ENCODE results near the gene TUT7. TPM values are rescaled to one million over a fixed set of nuclear protein-coding genes. Genes with fewer than 3 reads are reported as not detected.

TUT7 gene
- total RNA-seq, 1 experiment from 2014 or later: 12.5 TPM

GRCh38 chr9:86356871-86357866 is 3.0 kb upstream of the TUT7 start:
- ChIA-PET POLR2A (no interaction called here), CTCF (no interaction called here)

GRCh38 chr9:86355814-86356213 is 1.6 kb upstream of the TUT7 start:
- DNase-seq (ENCODE audit: low read depth, low spot score) (no peak), ATAC-seq (no peak)
- Histone ChIP-seq H3K9me3 (ENCODE audit: control insufficient read depth, insufficient read depth, low read depth, low read length) (no peaks in the 10 kb centered on the region), H3K27me3 (ENCODE audit: control insufficient read depth, insufficient read depth, low read length) (no peaks in the 10 kb centered on the region), H3K27ac (ENCODE audit: low read length) (no peak overlapping the region), H3K4me1 (ENCODE audit: control insufficient read depth, insufficient read depth, low read length) (peaks cover 17% of the 10 kb centered on the region), H3K36me3 (ENCODE audit: control insufficient read depth, insufficient read depth, low read length) (peaks cover 9% of the 10 kb centered on the region), H3K4me3 (ENCODE audit: low read depth in 2 of 2, low read length in 2 of 2) (no peak overlapping the region)
- in situ Hi-C loops (cut with HindIII; ENCODE audit: low pct_unique_long_range_greater_than_20kb, low sequenced_read_pairs) (no loop called here), intact Hi-C loops (cut with micrococcal nuclease; ENCODE audit: unreplicated experiment) (no loop called here)
- ChIA-PET POLR2A (no interaction called here), CTCF (no interaction called here)
- BruUV-seq (replicated peaks): no TSS peak
- TF ChIP-seq CTCF (IDR thresholded peaks at IDR 0.05): no peak
- TF ChIP-seq REST (IDR thresholded peaks at IDR 0.05; ENCODE audit: insufficient read depth in 1 of 2, low read depth in 2 of 2, low read length in 1 of 2): no peak
- no peak for TF ChIP-seq TCF7L2 (IDR thresholded peaks at IDR 0.05; ENCODE audit: low read depth, low read length)

More at GRCh38 chr9:86356871-86357866, 3.0 kb upstream of the TUT7 start:
- H3K4me1 ChIP-seq (ENCODE audit: control insufficient read depth, insufficient read depth, low read length): peaks cover 13% of the 10 kb centered on the region
- intact Hi-C loops (cut with micrococcal nuclease; ENCODE audit: unreplicated experiment): no loop called here
- peaks cover 9% of the 10 kb centered on the region for H3K36me3 ChIP-seq (ENCODE audit: control insufficient read depth, insufficient read depth, low read length)
- no peaks in the 10 kb centered on the region for H3K27me3 ChIP-seq (ENCODE audit: control insufficient read depth, insufficient read depth, low read length)
- H3K27ac ChIP-seq (ENCODE audit: low read length): no peak overlapping the region
- DNase-seq (ENCODE audit: low read depth, low spot score) (no peak), ATAC-seq (no peak)
- no TSS peak for BruUV-seq (replicated peaks)
- H3K4me3 ChIP-seq (ENCODE audit: low read depth in 2 of 2, low read length in 2 of 2): no peak overlapping the region
- in situ Hi-C loops (cut with HindIII; ENCODE audit: low pct_unique_long_range_greater_than_20kb, low sequenced_read_pairs): no loop called here
- TF ChIP-seq CTCF (IDR thresholded peaks at IDR 0.05) (no peak), REST (IDR thresholded peaks at IDR 0.05; ENCODE audit: insufficient read depth in 1 of 2, low read depth in 2 of 2, low read length in 1 of 2) (no peak), TCF7L2 (IDR thresholded peaks at IDR 0.05; ENCODE audit: low read depth, low read length) (no peak), POLR2AphosphoS5 (IDR thresholded peaks at IDR 0.05; ENCODE audit: low read depth, low read length) (no peak), SIN3A (IDR thresholded peaks at IDR 0.05; ENCODE audit: borderline replicate concordance, insufficient read depth, low read depth, low read length) (no peak)
- no peaks in the 10 kb centered on the region for H3K9me3 ChIP-seq (ENCODE audit: control insufficient read depth, insufficient read depth, low read depth, low read length)
